COLO829 (cell line): ENCODE data around the gene KLHL13.
"Not testable (repeated sequence)": the region's sequence is repeated elsewhere in the genome, so short reads cannot be mapped to it uniquely, and the experiment has no call there.

Experiments used
- DNase-seq: peaks from one replicate; pipeline ENCODE4 v3.0.0; 2012; ENCODE audit warnings: low spot score

The KLHL13 gene, protein sequence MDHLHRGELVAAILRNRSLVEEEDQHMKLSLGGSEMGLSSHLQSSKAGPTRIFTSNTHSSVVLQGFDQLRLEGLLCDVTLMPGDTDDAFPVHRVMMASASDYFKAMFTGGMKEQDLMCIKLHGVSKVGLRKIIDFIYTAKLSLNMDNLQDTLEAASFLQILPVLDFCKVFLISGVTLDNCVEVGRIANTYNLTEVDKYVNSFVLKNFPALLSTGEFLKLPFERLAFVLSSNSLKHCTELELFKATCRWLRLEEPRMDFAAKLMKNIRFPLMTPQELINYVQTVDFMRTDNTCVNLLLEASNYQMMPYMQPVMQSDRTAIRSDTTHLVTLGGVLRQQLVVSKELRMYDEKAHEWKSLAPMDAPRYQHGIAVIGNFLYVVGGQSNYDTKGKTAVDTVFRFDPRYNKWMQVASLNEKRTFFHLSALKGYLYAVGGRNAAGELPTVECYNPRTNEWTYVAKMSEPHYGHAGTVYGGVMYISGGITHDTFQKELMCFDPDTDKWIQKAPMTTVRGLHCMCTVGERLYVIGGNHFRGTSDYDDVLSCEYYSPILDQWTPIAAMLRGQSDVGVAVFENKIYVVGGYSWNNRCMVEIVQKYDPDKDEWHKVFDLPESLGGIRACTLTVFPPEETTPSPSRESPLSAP

DNA sequence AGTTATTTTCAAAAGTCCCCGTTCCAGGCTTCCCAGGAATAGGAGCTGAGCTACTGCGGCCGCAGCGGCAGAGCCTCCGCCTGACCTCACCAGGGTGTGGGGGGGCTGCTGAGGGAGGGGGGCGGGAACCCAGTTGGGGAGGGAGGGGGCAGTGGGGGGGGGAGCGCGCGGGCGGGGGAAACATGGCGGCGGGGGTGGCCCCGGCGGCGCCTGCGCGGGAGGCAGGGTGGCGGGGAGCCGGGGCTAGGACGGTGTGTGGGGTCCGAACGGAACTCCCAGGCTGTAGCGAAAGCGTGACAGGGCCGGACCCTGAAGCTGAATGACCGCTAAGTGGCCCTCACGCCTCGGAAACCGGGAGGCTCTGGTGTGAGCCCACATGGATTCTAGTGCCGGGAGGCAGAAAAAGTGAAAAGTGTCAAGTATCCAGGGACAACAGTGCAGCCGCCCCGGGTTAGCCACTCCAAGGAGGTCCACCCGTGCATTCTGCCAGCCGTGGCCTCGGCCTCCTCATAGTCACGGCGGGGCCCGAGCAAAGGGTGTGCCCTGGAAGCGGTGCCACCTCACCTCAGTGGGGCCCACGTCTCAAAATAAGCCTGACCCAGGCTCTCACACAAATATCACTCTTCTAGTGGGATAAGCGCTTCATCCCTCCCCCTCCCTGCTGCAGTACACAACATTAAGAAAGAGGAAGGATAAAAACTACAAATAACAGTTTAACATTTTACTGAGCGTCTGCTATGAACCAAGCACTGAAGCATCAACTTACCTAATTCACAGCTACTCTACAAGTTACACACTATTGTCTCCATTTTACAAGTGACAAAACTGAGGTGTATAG lies at the start of gene KLHL13:
Gene KLHL13 (minus strand): TSS at position 98 of the 838 bp plus-strand sequence. CDS start 88,337 bp downstream, outside the sequence.
- peak; percentile 8 for DNase-seq

DNA sequence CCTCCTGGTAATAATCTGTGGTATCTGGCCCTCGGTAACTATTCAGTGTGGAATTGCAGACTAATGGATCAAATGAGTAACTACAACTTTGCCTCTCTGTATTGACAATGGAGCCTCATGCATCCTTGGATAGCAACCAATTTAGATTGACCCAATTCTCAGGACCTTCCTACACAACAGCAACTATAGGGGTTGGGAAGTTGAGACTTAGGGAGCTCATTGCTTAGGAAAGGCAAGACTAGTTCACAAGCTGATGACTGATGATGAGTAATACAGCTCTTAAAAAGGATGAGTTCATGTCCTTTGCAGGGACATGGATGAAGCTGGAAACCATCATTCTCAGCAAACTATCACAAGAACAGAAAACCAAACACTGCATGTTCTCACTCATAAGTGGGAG lies 47.5 kb upstream of the KLHL13 start:
- DNase-seq = no peak

DNA sequence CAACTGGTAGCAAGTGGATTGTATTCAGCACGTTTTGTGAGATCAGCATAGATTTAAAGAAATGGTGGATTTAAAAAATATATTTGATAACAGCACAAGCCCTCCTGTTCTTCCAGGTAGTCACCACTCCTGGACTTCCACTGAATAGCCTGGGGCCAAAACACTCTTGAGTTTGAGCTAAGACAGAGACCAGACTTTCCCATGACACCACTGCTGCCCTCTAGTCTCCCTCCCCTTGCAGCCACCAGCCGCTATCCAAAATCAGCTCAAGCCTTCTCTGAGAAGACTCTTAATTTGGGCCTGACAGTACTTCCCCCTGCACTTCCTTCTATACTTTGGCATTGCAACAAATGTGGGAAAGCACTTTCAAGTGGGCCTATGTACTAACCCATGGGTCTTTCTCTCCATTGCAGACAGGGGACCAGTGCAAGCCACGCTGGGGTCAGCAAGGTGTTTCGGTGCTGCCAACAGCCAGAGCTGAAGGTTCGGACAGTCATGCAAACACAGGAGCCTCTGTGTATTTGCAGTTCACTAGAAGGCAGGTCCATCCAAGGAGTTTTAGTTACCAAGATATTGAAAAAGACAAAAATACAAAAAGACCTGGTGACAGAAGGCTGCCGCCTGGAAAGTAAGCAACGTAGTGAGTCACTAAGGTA lies 40.5 kb upstream of the KLHL13 start:
- no peak for DNase-seq

DNA sequence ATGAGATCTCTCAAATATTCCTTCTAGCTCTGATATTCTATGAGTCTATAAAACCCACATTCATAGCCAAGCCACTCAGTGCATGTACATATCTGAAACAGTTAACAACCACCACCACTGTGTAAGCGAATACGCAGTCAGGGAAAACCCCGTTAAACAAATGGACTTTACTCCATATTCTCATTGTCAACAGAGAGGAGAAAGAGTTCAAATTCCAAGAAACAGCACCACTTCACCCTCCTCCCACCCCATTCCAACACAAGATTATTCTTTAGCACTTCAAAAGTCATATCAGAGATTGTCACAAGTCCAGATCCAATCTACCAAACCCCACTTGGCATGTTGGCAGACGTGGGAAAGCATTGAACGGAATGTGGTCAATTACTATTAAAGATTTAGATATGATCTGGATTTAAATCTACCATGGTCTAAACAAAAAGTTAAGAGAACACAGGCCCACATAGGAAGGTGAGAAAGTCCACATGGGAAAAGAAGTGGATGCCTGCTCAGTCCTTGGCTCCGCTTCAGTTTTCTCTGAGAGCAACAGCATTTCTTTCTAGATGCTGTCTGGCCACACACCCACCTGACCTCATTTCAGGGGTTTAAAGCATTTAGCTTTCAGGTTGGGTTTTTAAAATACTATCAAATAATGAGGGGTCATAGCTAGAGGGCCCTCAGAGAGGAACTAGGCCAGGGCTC lies 39.8 kb upstream of the KLHL13 start:
- no peak for DNase-seq

DNA sequence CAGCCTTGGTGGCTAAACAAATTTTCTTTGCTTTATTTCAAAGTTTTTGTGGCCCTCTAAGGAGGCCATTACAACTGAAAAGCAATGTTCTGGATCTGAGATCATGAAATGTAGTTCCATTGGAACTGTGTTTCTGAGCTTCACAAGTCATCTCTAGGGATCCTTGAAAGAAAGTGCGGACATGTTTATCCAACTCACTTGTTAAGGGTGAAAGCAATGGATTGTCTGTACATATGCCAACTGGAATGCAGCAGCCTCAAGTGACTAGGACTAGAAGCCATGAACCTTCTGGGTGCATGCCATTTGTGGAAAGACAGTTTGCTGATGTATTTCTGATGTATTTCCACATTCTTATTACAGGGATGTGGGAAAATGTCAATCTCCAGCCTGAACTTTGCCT lies 36.7 kb upstream of the KLHL13 start:
- DNase-seq = no peak

DNA sequence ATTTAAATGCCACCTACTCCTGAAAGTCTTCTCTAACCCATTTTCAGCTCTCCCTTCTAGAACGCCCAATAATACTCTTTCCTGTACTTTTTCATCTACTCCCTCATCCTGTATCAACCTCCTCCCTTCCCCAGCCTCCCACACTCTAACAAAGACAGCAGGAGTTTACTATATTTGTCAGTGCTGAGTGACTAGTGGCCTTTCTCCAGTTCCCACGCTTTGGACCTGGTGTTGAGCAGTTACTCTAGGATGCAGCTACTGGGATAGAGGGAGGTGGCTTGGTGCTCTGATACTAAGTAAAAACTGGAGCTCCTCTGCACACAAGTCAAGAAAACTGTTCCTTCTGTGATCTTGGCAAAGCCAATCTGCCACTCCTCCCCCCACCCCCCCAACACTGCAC lies 36.1 kb upstream of the KLHL13 start:
- no peak for DNase-seq

DNA sequence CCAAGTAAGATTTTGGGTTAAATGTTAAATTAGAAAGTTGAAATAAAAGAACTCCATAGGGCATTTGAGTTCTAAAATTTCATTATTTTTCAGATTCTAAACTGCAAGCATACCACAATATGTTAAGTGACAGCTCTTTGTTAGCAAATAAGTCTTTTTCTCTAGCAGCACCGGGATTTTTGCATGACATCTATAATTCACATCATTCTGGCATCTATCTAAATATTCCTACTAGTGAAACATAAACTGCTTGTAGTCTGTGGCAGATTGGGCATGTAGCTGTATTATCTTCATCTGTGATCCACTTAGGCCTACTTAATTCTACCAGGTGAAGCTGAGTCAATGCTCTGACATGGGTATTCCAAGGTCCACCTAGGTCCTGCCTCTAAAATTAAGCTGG lies 32.1 kb upstream of the KLHL13 start:
- DNase-seq = no peak

DNA sequence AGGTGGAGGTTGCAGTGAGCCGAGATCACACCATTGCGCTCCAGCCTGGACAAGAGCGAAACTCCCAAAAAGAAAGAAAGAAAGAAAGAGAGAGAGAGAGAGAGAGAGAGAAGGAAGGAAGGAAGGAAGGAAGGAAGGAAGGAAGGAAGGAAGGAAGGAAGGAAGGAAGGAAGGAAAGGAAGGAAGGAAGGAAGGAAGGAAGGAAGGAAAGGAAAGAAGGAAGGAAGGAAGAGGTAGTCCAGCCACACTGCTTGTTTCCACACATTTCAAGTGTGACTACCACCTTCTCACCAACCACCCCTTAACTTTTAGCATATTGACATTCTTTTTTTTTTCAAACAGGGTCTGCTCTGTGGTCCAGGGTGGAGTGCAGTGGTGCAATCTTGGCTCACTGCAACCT lies 31.2 kb upstream of the KLHL13 start:
- DNase-seq = not testable (repeated sequence)

DNA sequence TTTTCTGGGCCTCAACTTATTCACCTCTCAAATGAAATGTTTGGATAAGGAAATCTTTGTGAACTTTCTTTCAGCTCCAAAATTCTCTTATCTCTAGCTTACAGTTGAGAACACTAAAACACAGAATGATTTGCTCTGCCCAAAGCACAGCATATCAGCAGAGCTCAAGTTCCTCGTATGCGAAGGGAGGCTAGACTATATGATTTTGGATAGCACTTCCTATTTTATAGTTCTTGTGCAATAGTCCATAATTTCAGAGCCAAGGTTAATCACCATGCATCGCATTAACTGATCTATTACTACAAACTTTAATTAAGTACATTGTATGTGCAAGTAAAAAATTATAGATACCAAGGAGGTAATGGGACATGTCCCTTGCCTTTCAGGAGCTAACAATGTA lies 27.0 kb upstream of the KLHL13 start:
- no peak for DNase-seq

DNA sequence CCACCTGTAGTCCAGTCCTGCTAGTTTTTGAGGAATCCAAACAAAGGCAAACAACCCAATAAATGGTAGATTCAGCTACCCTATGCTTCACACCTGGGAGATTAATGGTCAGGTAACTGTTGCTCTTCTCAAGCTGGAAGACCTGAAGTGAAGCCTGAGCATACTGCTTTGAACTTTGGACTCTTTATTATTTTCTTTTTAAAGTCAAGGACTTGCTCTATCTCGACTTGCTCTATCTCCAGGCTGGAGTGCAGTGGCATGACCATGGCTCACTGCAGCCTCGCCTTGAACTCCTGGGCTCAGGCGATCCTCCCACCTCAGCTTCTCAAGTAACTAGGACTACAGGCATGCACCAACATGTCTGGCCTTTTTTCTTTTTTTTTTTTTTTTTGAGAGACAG lies 14.7 kb upstream of the KLHL13 start:
- DNase-seq = no peak

DNA sequence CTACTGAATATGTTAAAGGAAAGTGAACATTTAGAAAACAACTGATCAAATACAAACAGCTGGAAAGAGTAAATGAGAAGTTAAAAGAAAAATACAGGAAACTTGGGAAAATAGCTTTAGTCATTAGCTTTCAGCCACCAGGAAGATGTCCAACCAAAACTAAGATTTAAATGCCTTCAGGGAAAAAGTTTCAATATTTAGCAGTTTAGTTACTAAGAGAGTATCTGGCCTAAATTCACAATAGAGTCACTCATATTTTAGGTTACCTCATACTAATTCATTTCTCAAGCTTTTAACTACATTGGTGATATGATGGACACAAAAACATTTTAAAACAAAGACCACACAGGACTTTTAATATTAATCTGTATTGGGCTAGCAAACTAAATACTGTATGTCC lies 13.1 kb upstream of the KLHL13 start:
- no peak for DNase-seq

DNA sequence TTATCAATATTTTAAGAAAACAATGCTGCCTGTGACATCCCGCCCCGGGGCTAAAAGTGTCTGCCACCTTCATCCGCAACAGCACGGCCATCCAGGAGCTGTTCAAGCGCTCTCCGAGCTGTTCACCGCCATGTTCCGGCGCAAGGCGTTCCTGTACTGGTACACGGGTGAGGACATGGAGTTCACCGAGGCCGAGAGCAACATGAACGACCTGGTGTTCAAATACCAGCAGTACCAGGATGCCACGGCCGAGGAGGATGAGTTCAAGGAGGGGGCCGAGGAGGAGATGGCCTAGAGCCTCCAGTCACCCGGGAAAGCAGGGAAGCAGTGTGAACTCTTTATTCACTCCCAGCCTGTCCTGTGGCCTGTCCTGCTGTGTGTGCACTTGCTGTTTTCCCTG lies 12.1 kb upstream of the KLHL13 start:
- DNase-seq = no peak

DNA sequence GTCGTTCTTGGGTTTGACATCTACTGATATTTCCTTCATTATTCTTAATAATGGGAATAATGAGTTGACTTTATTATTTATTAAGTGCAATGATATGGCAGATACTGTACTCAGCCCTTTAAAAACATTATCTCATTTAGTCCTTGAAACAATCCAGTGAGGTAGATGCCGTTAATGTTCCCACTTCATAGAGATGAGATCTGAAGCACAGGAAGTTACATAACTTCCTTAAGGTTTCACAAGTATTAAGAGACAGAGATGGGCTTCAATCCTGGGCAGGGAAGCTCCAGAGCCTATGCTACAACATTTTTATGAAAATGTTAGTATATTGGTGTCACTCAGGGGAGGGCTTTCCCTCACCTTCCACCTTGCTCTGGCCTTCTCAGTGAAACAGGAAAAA lies 9.7 kb upstream of the KLHL13 start:
- DNase-seq = no peak

DNA sequence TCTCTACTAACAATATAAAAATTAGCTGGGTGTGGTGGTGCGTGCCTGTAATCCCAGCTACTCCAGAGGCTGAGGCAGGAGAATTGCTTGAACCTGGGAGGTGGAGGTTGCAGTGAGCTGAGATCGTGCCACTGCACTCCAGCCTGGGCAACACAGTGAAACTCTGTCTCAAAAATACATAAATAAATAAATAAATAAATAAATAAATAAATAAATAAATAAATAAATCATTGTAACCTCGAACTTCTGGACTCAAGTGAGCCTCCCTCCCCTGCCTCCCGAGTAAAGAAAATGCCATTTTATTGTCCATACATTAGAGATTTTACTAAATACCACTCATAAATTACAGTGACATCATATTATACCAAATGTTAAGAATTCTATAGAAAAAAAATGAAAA lies 7.6 kb upstream of the KLHL13 start:
- DNase-seq = not testable (repeated sequence)

DNA sequence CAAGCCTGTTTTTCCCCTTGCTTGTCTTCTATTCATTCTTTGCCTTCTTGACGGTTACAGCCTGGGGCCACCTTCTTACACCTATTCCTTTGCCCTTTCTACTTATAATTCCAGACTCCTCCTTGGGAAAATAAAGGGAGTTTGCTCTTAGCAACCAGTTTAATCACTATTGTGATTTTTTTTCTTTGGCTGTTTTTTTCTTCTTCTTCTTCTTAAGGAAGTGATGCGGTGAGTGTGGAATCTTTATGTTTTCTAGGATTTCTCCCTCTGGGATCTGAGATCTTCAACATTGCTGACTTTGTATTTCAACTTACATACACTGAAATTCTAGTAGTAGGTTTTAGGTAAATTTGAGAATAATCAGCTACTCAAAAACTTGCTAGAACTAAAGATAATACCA lies 1.1 kb upstream of the KLHL13 start:
- DNase-seq = no peak

DNA sequence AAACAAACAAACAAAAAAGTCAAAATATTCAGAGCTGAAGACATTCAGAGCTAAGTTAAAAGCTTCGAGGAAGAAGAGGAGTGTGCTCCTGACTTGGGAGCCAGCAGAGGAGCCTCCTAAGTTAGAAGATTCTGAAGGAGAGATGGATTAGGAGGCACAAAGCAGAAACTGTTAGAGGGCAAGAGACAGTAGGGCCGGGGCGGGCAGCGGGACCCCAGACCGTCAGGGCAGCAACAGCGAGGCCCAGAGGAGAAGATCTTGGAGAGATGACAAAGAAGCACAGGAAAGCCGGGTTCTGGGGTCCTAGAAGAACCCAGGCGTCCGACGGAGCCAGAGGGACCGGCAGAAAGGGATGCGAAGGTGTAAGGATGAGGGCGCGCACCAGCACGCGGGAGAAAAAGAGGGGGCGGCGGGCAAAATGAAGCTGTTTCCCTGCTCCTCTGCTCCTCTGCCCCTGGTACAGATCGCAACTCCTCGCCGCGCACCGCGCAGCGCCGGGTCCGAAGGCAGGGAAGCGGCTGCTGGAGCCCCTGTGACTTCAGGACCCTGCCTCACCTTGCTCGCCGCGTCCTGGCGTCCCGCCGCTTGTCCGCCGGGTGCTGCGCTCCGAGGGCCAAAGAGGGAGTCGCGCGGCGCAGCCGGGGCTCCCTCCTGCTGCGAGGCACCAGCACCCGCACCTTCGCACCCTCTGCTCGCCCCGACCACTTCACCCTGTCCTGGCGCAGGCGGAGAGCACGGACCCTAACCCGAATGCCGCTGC lies 477 bp downstream of the KLHL13 start:
- DNase-seq = no peak

DNA sequence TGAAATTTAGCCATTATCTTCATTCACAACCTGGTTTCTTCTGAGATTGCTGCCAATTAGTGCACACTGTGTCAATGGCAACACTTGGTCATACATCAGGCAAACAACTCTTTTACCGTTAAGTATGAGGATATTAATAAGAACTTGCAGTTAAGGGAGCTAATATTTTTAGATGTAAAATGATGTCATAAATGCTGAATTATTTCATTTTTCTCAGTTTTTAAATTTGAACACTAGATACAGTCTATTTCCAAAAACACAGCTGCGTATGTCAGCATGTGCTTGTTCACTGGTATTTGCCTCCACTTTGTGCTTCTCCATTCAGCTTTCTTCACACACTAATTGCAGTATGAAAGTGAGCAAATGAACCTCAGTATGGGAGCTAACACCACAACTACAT lies 1.6 kb downstream of the KLHL13 start:
- DNase-seq = no peak

DNA sequence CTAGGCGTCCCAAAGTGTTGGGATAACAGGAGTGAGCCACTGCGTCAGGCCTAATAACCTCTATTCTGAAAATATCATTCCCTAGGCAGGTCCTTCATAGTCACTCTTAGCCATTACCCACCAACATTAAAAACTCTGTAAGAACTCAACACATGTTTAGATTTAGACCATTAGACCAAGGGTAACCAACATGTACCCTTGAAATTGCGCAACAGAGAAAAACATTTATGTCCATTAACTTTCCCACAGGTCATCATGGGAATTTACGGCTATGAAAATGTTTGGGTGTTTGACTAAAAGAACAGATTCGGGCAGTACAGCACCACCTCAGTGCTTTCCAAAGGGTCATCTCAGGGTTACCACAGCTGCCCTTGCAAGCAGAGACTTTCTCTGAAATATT lies 7.5 kb downstream of the KLHL13 start:
- DNase-seq = no peak

DNA sequence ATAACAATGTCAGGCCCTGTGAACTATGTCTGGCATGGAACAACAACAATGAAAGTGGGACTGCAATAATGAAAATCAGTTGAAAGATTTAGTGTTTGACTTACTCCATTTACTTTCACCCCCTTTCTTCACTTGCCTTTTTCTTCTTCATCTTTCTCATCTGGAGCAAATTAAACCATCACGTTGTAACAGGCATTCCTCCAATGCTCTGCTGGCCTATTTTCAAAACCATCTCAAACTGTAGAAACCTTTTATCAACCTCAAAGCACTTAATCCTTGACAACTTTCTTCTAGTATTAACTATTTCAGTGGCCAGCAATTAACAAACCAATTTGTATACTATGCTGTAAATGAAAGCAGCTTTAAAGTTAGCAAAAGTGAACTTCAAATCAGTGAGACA lies 8.3 kb downstream of the KLHL13 start:
- DNase-seq = no peak

DNA sequence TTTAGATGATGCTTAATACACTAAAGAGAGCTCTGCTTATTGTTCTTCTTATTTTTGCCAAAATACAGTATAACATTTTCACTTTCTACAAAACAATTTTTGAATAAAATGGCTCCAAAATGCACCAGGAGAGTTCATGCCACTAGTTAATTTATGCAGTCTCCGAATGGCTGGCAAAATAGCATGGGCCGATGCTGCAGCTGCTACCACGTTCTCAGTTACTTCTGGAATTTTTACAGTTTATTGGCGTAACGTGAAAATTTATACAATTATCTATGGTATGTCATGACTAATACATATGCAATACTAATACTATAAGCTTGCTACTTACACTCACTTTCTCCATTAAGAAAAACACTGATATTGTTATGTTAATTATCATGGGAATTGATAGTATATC lies 16.5 kb downstream of the KLHL13 start:
- no peak for DNase-seq

DNA sequence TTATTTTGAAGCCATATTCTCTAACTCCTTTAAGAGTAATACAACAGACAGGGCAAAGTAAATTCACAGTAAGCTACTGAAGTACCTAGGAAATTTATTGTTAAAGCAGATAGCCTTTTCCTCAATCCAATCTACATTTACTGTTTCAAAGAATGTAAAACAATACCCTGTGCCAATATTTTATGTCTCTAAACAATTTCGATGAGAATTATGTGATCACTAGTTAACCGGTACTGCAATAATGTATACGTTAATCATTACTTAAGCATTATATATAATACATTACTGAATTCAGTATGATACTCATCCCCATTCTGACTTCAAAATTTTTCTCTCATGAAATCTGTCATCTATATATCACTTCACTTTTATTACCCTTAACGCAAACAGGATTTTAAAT lies 28.5 kb downstream of the KLHL13 start:
- DNase-seq = no peak
